MM.1S (cell line): Measurements from ENCODE around the gene PACRG.

ENCODE experiments used
- DNase-seq: peaks from one replicate; pipeline ENCODE4 v3.0.0-alpha.2; 2015
- H2AFZ ChIP-seq: fragments of 300-600 bp; sonication (generic); 2 replicates; pipeline ENCODE4 v1.6.0; 2016; ENCODE audit warnings: antibody characterized with exemption, low read length
- H3F3A ChIP-seq: fragments of 300-600 bp; sonication (generic); 2 replicates; pipeline ENCODE4 v1.6.1; 2016; ENCODE audit warnings: mild to moderate bottlenecking, antibody characterized with exemption, low read length, moderate library complexity, mixed read lengths; ENCODE audit not compliant: insufficient read depth
- H3K27ac ChIP-seq: fragments of 300-600 bp; sonication (generic); 2 replicates; pipeline ENCODE4 v1.5.1; 2016; ENCODE audit warnings: mild to moderate bottlenecking, low read length
- H3K27me3 ChIP-seq: fragments of 300-600 bp; sonication (generic); replicated peaks from 2 replicates; pipeline ENCODE4 v1.6.0; 2016; ENCODE audit warnings: low read length; ENCODE audit not compliant: insufficient read depth
- H3K36me3 ChIP-seq: fragments of 300-600 bp; sonication (generic); replicated peaks from 2 replicates; pipeline ENCODE4 v1.6.1; 2016; ENCODE audit warnings: mild to moderate bottlenecking, low read length, mixed read lengths; ENCODE audit not compliant: insufficient read depth
- H3K4me1 ChIP-seq: fragments of 300-600 bp; sonication (generic); 2 replicates; pipeline ENCODE4 v1.6.1; 2016; ENCODE audit warnings: low read length, mixed read lengths
- H3K4me2 ChIP-seq: fragments of 300-600 bp; sonication (generic); 2 replicates; pipeline ENCODE4 v1.6.0; 2016; ENCODE audit warnings: low read depth, low read length
- H3K4me3 ChIP-seq: fragments of 300-600 bp; sonication (generic); 2 replicates; pipeline ENCODE4 v1.5.1; 2016; ENCODE audit warnings: low read length, mixed read lengths
- H3K79me2 ChIP-seq: fragments of 300-600 bp; sonication (generic); 2 replicates; pipeline ENCODE4 v1.6.1; 2016; ENCODE audit warnings: mixed run types, low read length, mixed read lengths
- H3K9ac ChIP-seq: fragments of 300-600 bp; sonication (generic); 2 replicates; pipeline ENCODE4 v1.6.1; 2016; ENCODE audit warnings: low read length, mixed read lengths
- H3K9me2 ChIP-seq: fragments of 300-600 bp; sonication (generic); replicated peaks from 2 replicates; pipeline ENCODE4 v1.6.1; 2016; ENCODE audit warnings: mild to moderate bottlenecking, low read length, mixed read lengths; ENCODE audit not compliant: insufficient read depth
- H3K9me3 ChIP-seq: fragments of 300-600 bp; sonication (generic); replicated peaks from 2 replicates; pipeline ENCODE4 v1.6.1; 2016; ENCODE audit warnings: mild to moderate bottlenecking, low read length, mixed read lengths; ENCODE audit not compliant: insufficient read depth
- H4K20me1 ChIP-seq: fragments of 300-600 bp; sonication (generic); 2 replicates; pipeline ENCODE4 v1.6.1; 2016; ENCODE audit warnings: mild to moderate bottlenecking, low read length, moderate library complexity, mixed read lengths; ENCODE audit not compliant: insufficient read depth
- EZH2 ChIP-seq: fragments of 300-600 bp; sonication (generic); optimal IDR thresholded peaks from 2 replicates; pipeline ENCODE3; 2017; ENCODE audit warnings: low read depth, mild to moderate bottlenecking, antibody characterized with exemption, low read length, mixed read lengths
- EZH2phosphoT487 ChIP-seq: fragments of 300-600 bp; sonication (generic); IDR thresholded peaks from 2 replicates; pipeline ENCODE4 v1.6.1; 2018; ENCODE audit warnings: antibody characterized with exemption, low read length
- TF ChIP-seq, protein P1 (sequence below): fragments of 300-600 bp; sonication (generic); IDR thresholded peaks from 2 replicates; pipeline ENCODE4 v1.5.1; 2016; ENCODE audit warnings: antibody characterized with exemption, low read length, mixed read lengths

Gene PACRG

GRCh38 chr6:163327921-163328320, 600.1 kb downstream of the PACRG start:
- TF ChIP-seq EZH2phosphoT487 (no peak), EZH2 (no peak)
- TF ChIP-seq, protein P1, sequence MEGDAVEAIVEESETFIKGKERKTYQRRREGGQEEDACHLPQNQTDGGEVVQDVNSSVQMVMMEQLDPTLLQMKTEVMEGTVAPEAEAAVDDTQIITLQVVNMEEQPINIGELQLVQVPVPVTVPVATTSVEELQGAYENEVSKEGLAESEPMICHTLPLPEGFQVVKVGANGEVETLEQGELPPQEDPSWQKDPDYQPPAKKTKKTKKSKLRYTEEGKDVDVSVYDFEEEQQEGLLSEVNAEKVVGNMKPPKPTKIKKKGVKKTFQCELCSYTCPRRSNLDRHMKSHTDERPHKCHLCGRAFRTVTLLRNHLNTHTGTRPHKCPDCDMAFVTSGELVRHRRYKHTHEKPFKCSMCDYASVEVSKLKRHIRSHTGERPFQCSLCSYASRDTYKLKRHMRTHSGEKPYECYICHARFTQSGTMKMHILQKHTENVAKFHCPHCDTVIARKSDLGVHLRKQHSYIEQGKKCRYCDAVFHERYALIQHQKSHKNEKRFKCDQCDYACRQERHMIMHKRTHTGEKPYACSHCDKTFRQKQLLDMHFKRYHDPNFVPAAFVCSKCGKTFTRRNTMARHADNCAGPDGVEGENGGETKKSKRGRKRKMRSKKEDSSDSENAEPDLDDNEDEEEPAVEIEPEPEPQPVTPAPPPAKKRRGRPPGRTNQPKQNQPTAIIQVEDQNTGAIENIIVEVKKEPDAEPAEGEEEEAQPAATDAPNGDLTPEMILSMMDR = no peak
- H3K9me3 ChIP-seq = no peaks in the 10 kb centered on the region
- H4K20me1 ChIP-seq = no peaks in the 10 kb centered on the region

DNA sequence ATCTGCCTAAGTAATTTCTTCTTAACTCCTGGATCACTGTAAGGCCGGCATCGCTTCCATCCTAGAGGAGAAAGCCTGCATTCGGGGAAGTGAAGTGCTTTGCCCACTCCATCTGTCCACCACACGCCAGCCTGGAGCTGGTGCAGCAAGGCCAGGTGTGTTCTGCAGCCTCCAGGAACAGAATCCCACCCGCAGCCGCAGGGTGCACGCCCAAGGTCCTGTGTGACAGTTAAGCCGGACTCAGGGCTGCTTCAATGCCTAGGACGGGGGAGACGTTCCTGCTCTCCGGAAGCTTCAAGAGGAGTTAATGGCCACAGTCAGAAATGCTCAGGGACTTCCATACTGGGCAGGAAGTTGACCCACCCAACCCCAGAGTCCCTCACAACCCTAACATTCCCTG, 600.6 kb downstream of the PACRG start:
- Histone ChIP-seq H3K9me3 (no peaks in the 10 kb centered on the region), H3K4me2 (no peak overlapping the region), H3K4me3 (no peak overlapping the region), H3K9me2 (no peaks in the 10 kb centered on the region), H3K27me3 (no peaks in the 10 kb centered on the region), H3K9ac (no peak overlapping the region), H3K27ac (no peak overlapping the region), H2AFZ (no peak overlapping the region), H3K4me1 (no peaks in the 10 kb centered on the region), H4K20me1 (no peaks in the 10 kb centered on the region), H3F3A (no peaks in the 10 kb centered on the region), H3K36me3 (no peaks in the 10 kb centered on the region), H3K79me2 (no peaks in the 10 kb centered on the region)
- TF ChIP-seq EZH2phosphoT487 (no peak), EZH2 (no peak)
- TF ChIP-seq, protein P1 = no peak
- no peak for DNase-seq

More at GRCh38 chr6:163327921-163328320, 600.1 kb downstream of the PACRG start:
- no peaks in the 10 kb centered on the region for H3K36me3 ChIP-seq
- H3K9ac ChIP-seq = no peak overlapping the region
- H3F3A ChIP-seq = no peaks in the 10 kb centered on the region
- H3K27ac ChIP-seq = no peak overlapping the region
- no peaks in the 10 kb centered on the region for H3K27me3 ChIP-seq
- H3K4me2 ChIP-seq = no peak overlapping the region
- no peak overlapping the region for H3K4me3 ChIP-seq
- DNase-seq = no peak
- no peaks in the 10 kb centered on the region for H3K79me2 ChIP-seq
- H3K9me2 ChIP-seq = no peaks in the 10 kb centered on the region
- no peaks in the 10 kb centered on the region for H3K4me1 ChIP-seq
- no peak overlapping the region for H2AFZ ChIP-seq

DNA sequence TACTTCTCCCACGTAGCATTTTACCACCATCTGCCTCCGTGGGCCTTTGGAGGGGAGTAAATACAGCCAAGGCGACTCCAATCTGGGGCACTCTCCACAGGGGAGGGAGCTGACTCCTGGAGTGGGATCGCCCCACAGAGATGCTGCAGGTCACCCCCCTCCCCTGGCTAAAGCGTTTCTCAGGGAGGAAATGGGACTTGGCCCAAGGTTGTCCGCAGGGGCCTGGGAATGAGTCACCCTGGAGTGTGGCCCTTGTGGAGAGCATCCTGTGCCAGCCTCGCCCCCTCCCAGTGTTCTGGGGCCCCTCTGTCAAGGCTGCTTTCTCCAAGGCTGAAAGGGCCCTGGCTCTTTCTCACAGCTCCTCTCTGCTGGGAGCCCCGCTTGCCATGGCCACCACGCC, 602.2 kb downstream of the PACRG start:
- Histone ChIP-seq H3K27me3 (no peaks in the 10 kb centered on the region), H3K9ac (no peak overlapping the region), H3K4me2 (no peak overlapping the region), H3K36me3 (no peaks in the 10 kb centered on the region), H4K20me1 (no peaks in the 10 kb centered on the region), H3K4me1 (no peaks in the 10 kb centered on the region), H3K27ac (no peak overlapping the region), H3K9me3 (no peaks in the 10 kb centered on the region), H3K79me2 (no peaks in the 10 kb centered on the region), H3K4me3 (no peak overlapping the region), H3F3A (no peaks in the 10 kb centered on the region), H3K9me2 (no peaks in the 10 kb centered on the region), H2AFZ (no peak overlapping the region)
- no peak for DNase-seq
- no peak for TF ChIP-seq EZH2phosphoT487
- TF ChIP-seq, protein P1 = no peak
- TF ChIP-seq EZH2 = no peak
